ENCODE results near the gene GGTLC1. TPM values are rescaled to one million over a fixed set of nuclear protein-coding genes. Genes with fewer than 3 reads are reported as not detected.
"Not testable (repeated sequence)": the region's sequence is repeated elsewhere in the genome, so short reads cannot be mapped to it uniquely, and the experiment has no call there.

The GGTLC1 gene
- total RNA-seq, 4 donors from 2014 or later, result not detected

- H3K4me3 ChIP-seq; ATAC-seq; H3K27ac ChIP-seq; H3K27me3 ChIP-seq; DNase-seq; H3K36me3 ChIP-seq; H3K9me3 ChIP-seq; H3K4me1 ChIP-seq; intact Hi-C loops (cut with DNase I; ENCODE audit: low total_unique reads): not testable (repeated sequence)
- in situ Hi-C loops (cut with MboI; ENCODE audit: low sequenced_read_pairs in 4 of 4), result loop anchor here in 3 of 4 donors (25.0 kb wide), 1 partner anchor 544 kb away; the partner anchor contains the start of gene CSTL1 (in 3 of the 3)
Observed at GRCh38 chr20:23981526-23981925, 7.1 kb downstream of the GGTLC1 start.

DNA sequence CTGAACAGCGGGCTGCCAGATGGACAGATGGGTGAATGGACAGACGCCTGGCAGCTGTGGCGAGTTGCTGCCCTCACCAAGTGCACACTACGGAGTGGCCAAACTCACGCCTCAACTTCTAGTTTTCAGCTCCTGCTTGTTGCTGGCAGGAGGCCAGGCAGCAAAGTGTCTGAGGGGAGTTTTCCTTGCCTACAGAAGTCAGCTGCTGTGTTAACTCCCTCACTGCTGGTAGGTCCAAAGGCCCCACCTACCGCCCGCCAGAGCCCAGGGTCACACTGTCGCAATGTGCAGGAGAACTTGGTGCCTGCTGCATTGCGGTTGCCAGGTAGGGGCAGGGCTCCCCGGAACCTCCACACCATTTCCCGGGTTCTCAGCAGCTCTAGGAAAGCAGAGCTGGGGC, 7.6 kb downstream of the GGTLC1 start:
- in situ Hi-C loops (cut with MboI; ENCODE audit: low sequenced_read_pairs in 4 of 4), result loop anchor here in 3 of 4 donors (25.0 kb wide), 1 partner anchor 544 kb away; the partner anchor contains the start of gene CSTL1 (in 3 of the 3)
- H3K9me3 ChIP-seq; H3K36me3 ChIP-seq; intact Hi-C loops (cut with DNase I; ENCODE audit: low total_unique reads); H3K4me3 ChIP-seq; H3K27ac ChIP-seq; DNase-seq; H3K4me1 ChIP-seq; ATAC-seq; H3K27me3 ChIP-seq: not testable (repeated sequence)

GRCh38 chr20:23979899-23980811, 8.4 kb downstream of the GGTLC1 start:
- H3K9me3 ChIP-seq; H3K4me3 ChIP-seq; ATAC-seq; H3K36me3 ChIP-seq; H3K27ac ChIP-seq; H3K4me1 ChIP-seq; intact Hi-C loops (cut with DNase I; ENCODE audit: low total_unique reads); DNase-seq; H3K27me3 ChIP-seq: not testable (repeated sequence)
- in situ Hi-C loops (cut with MboI; ENCODE audit: low sequenced_read_pairs in 4 of 4), result loop anchor here in 3 of 4 donors (25.0 kb wide), 1 partner anchor 543 kb away; the partner anchor contains the start of gene CSTL1 (in 3 of the 3)

GRCh38 chr20:23979380-23979779, 9.2 kb downstream of the GGTLC1 start:
- ATAC-seq; DNase-seq; H3K36me3 ChIP-seq; intact Hi-C loops (cut with DNase I; ENCODE audit: low total_unique reads); H3K4me1 ChIP-seq; H3K9me3 ChIP-seq; H3K27ac ChIP-seq; H3K27me3 ChIP-seq; H3K4me3 ChIP-seq: not testable (repeated sequence)
- in situ Hi-C loops (cut with MboI; ENCODE audit: low sequenced_read_pairs in 4 of 4), result loop anchor here in 3 of 4 donors (25.0 kb wide), 1 partner anchor 542 kb away; the partner anchor contains the start of gene CSTL1 (in 3 of the 3)

GRCh38 chr20:23978457-23978856, 10.1 kb downstream of the GGTLC1 start:
- DNase-seq, result not testable (repeated sequence)

DNA sequence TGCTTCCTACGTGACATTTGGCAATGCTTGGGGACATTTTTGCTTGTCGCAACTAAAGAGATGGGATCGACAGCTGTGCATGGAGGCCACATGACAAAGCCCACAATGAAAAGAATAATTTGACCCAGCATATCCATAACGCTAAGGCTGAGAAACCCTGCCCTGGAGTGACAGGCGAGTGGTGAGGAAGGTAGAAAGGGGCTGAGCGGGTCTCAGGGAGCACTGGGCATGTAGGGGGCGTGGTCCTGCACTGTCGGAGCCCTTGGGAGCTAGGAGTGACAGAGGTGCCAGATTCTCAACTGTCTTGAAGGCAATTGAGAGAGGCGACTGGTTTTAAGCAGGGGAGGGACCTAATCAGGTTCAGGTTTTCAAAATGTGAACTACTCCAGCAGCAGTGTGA, 13.6 kb downstream of the GGTLC1 start:
- intact Hi-C loops (cut with DNase I; ENCODE audit: low total_unique reads), result no loop called here
- in situ Hi-C loops (cut with MboI; ENCODE audit: low sequenced_read_pairs in 4 of 4), result loop anchor here in 3 of 4 donors (25.0 kb wide), 2 partner anchors 288 to 538 kb away; partner anchors contain the start of genes CSTL1 (in 3 of the 3) and CST4 (in 1 of the 3)
- no peaks in the 10 kb centered on the region for H3K36me3 ChIP-seq

More at GRCh38 chr20:23978457-23978856, 10.1 kb downstream of the GGTLC1 start:
- H3K4me3 ChIP-seq; intact Hi-C loops (cut with DNase I; ENCODE audit: low total_unique reads); H3K27ac ChIP-seq; H3K36me3 ChIP-seq; H3K9me3 ChIP-seq; H3K27me3 ChIP-seq; ATAC-seq; H3K4me1 ChIP-seq: not testable (repeated sequence)
- in situ Hi-C loops (cut with MboI; ENCODE audit: low sequenced_read_pairs in 4 of 4), result loop anchor here in 3 of 4 donors (25.0 kb wide), 1 partner anchor 541 kb away; the partner anchor contains the start of gene CSTL1 (in 3 of the 3)

More for the DNA sequence above, 13.6 kb downstream of the GGTLC1 start:
- TF ChIP-seq, protein P1, sequence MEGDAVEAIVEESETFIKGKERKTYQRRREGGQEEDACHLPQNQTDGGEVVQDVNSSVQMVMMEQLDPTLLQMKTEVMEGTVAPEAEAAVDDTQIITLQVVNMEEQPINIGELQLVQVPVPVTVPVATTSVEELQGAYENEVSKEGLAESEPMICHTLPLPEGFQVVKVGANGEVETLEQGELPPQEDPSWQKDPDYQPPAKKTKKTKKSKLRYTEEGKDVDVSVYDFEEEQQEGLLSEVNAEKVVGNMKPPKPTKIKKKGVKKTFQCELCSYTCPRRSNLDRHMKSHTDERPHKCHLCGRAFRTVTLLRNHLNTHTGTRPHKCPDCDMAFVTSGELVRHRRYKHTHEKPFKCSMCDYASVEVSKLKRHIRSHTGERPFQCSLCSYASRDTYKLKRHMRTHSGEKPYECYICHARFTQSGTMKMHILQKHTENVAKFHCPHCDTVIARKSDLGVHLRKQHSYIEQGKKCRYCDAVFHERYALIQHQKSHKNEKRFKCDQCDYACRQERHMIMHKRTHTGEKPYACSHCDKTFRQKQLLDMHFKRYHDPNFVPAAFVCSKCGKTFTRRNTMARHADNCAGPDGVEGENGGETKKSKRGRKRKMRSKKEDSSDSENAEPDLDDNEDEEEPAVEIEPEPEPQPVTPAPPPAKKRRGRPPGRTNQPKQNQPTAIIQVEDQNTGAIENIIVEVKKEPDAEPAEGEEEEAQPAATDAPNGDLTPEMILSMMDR (IDR thresholded peaks at IDR 0.05 in 4 of 5, conservative IDR thresholded peaks at IDR 0.05 in 1 of 5), result no peak
- TF ChIP-seq POLR2A (IDR thresholded peaks at IDR 0.05), result no peak
- DNase-seq, result no peak
- Histone ChIP-seq H3K27me3 (no peaks in the 10 kb centered on the region), H3K9me3 (no peaks in the 10 kb centered on the region), H3K4me3 (no peak overlapping the region), H3K27ac (no peak overlapping the region), H3K4me1 (no peaks in the 10 kb centered on the region)
- ATAC-seq, result no peak

Measured in gastrocnemius medialis (tissue), 4 donors.